CD4-positive, alpha-beta T cell treated with Interleukin-4 for 1 hour (primary cell): Measurements from ENCODE around the gene SNX9.

ENCODE experiments used
- DNase-seq, 2 donors: peaks; one replicate each; pipeline ENCODE4 v3.0.0-alpha.2; 2020 to 2022

The SNX9 gene

GRCh38 chr6:157982563-157983405 is 159.7 kb downstream of the SNX9 start:
- peak in 1 of 2 donors; percentile 20 for DNase-seq

GRCh38 chr6:157983406-157984119 is 160.5 kb downstream of the SNX9 start:
- no peak for DNase-seq

- no peak for DNase-seq
These were observed 161.1 kb downstream of the SNX9 start for GRCh38 chr6:157984128-157984527.

GRCh38 chr6:157984686-157985225 is 161.7 kb downstream of the SNX9 start:
- no peak for DNase-seq

- no peak for DNase-seq
These were observed 162.5 kb downstream of the SNX9 start for GRCh38 chr6:157985378-157986155.

- DNase-seq: no peak
These were observed 165.0 kb downstream of the SNX9 start for GRCh38 chr6:157987788-157988699.

- DNase-seq: no peak
These were observed 165.6 kb downstream of the SNX9 start for GRCh38 chr6:157988700-157989063.

- DNase-seq: no peak
These were observed 166.7 kb downstream of the SNX9 start for GRCh38 chr6:157989541-157990289.

- peak in 1 of 2 donors; percentile 30 for DNase-seq
These were observed 167.4 kb downstream of the SNX9 start for GRCh38 chr6:157990321-157991066.

- DNase-seq: no peak
These were observed 168.0 kb downstream of the SNX9 start for GRCh38 chr6:157991067-157991432.

GRCh38 chr6:157993076-157993475 is 170.0 kb downstream of the SNX9 start:
- no peak for DNase-seq

- no peak for DNase-seq
These were observed 171.2 kb downstream of the SNX9 start for GRCh38 chr6:157994125-157994795.
